GM06990 (cell line): ENCODE measurements around the gene CRK.
"Not testable (repeated sequence)": the region's sequence is repeated elsewhere in the genome, so short reads cannot be mapped to it uniquely, and the experiment has no call there.

Experiments used
- DNase-seq: peaks from one replicate; pipeline ENCODE4 v3.0.0-alpha.2; 2011; ENCODE audit not compliant: insufficient read length; ENCODE audit errors: extremely low read depth
- H3K27me3 ChIP-seq: replicated peaks from 2 replicates; pipeline ENCODE4 v1.6.0; 2011; ENCODE audit warnings: low read length; ENCODE audit not compliant: control insufficient read depth, insufficient read depth
- H3K36me3 ChIP-seq: 2 replicates; pipeline ENCODE4 v1.5.1; 2011; ENCODE audit warnings: low read length; ENCODE audit not compliant: control insufficient read depth, insufficient read depth
- H3K4me3 ChIP-seq: replicated peaks from 2 replicates; pipeline ENCODE4 v1.5.1; 2011; ENCODE audit warnings: low read depth, mild to moderate bottlenecking, control low read depth, low read length
- TF ChIP-seq, protein P1 (sequence below): IDR thresholded peaks from 2 replicates; pipeline ENCODE4 v1.5.1; 2011; ENCODE audit warnings: low read length, control low read depth, mild to moderate bottlenecking, inconsistent platforms; ENCODE audit not compliant: insufficient read depth, poor library complexity, severe bottlenecking

The CRK gene

DNA sequence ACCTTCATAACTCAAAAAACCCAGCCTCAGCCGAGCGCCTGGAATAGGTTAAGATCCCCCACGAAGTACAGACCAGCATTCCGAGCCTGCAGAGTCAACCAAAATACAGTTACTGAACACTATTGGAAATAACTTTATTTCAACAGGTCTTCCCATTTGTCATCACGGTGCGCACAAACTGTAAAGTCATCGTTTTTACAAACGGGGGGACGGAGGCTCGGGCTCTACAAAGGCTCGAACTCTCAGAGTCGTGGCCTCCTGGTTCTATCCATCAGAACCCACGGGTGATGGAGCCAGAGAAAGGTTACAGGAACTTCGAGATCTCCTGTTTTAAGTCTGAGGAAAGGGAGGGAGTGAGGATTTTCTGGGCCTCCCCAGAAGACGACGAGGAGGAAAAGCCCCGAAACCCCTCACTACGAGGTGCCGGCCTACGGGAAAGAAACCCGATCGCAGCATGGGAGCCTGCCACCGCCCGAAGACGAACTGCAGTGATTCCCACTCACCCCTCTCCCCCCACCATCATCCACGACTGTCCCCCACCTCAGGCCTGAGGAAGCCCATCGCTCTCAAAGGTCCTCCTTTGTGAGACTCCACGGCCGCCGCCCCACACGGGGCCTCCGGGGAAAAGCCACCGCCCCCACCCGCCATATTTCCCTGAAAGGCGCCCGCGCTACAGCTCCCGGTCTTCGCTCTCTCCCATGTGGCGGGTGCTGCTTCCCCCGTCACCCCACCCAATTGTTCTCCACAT is 56.9 kb downstream of the CRK start:
- TF ChIP-seq, protein P1, sequence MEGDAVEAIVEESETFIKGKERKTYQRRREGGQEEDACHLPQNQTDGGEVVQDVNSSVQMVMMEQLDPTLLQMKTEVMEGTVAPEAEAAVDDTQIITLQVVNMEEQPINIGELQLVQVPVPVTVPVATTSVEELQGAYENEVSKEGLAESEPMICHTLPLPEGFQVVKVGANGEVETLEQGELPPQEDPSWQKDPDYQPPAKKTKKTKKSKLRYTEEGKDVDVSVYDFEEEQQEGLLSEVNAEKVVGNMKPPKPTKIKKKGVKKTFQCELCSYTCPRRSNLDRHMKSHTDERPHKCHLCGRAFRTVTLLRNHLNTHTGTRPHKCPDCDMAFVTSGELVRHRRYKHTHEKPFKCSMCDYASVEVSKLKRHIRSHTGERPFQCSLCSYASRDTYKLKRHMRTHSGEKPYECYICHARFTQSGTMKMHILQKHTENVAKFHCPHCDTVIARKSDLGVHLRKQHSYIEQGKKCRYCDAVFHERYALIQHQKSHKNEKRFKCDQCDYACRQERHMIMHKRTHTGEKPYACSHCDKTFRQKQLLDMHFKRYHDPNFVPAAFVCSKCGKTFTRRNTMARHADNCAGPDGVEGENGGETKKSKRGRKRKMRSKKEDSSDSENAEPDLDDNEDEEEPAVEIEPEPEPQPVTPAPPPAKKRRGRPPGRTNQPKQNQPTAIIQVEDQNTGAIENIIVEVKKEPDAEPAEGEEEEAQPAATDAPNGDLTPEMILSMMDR: no peak
- DNase-seq: no peak

DNA sequence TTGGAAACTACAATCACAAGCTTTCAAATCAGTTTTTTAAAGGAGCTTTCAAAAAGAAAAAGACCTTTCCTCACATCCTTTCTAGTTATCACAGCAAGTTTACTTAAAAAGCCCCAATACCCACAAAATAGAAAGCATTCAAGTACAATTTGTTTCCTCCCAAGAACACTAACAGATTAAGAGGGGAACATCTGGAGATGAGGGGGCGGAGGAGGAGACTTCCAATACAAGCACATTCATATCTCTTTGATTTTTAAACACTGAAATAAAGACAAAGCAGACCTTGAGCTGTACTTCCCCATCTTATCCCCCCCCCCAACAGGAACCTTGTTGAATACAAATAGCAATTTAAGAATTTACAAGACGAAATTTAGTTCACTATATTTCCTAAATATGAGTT is 58.0 kb downstream of the CRK start:
- DNase-seq: no peak
- H3K27me3 ChIP-seq: no peaks in the 10 kb centered on the region
- peak overlapping the region; percentile 99 for H3K4me3 ChIP-seq
- TF ChIP-seq, protein P1: no peak
- peaks cover 2% of the 10 kb centered on the region for H3K36me3 ChIP-seq

More for the DNA sequence above, 56.9 kb downstream of the CRK start:
- Histone ChIP-seq H3K36me3 (peaks cover 2% of the 10 kb centered on the region), H3K27me3 (no peaks in the 10 kb centered on the region), H3K4me3 (peak overlapping the region; percentile 99)

DNA sequence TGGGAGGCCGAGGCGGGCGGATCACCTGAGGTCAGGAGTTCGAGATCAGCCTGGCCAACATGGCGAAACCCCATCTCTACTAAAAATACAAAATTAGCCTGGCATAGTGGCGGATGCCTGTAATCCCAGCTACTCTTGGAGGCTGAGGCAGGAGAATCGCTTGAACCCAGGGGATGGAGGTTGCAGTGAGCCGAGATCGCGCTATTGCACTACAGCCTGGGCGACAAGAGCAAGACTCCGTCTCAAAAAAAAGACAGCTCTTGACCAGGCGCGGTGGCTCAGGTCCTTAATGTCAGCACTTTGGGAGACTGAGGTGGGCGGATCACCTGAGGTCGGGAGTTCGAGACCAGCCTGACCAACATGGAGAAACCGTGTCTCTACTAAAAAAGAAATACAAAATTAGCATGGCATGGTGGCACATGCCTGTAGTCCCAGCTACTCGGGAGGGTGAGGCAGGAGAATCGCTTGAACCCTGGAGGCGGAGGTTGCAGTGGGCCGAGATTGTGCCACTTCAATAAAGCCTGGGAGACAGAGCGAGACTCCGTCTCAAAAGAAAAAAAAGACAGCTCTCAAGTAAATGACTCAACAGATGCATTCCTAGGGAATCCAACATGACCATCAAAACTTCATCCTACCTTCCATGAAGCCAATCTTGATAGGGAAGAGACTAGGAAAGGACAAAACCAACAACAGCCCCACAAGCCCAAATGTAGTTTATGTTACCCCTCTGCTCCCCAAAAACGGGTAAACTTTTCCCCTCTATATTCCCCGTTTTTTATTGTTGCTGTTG is 60.0 kb downstream of the CRK start:
- not testable (repeated sequence) for H3K27me3 ChIP-seq, H3K4me3 ChIP-seq, DNase-seq, H3K36me3 ChIP-seq

DNA sequence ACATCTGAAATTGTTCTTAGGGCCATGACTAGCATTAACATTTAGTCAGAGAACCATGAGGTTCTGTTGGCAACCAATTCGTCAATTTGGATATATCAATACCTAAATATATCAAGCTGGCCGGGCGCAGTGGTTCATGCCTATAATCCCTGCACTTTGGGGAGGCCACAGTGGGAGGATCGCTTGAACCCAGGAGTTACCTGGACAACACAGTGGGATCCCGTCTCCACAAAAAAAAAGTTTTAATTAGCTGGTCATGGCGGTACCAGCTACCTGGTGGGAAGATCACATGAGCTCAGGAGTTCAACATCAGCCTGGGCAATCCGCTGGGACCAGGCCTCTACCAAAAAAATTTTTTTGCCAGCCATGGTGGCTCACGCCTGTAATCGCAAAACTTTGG is 64.5 kb downstream of the CRK start:
- Histone ChIP-seq H3K27me3 (no peaks in the 10 kb centered on the region), H3K4me3 (no peak overlapping the region), H3K36me3 (peaks cover 4% of the 10 kb centered on the region)
- TF ChIP-seq, protein P1: no peak
- no peak for DNase-seq

DNA sequence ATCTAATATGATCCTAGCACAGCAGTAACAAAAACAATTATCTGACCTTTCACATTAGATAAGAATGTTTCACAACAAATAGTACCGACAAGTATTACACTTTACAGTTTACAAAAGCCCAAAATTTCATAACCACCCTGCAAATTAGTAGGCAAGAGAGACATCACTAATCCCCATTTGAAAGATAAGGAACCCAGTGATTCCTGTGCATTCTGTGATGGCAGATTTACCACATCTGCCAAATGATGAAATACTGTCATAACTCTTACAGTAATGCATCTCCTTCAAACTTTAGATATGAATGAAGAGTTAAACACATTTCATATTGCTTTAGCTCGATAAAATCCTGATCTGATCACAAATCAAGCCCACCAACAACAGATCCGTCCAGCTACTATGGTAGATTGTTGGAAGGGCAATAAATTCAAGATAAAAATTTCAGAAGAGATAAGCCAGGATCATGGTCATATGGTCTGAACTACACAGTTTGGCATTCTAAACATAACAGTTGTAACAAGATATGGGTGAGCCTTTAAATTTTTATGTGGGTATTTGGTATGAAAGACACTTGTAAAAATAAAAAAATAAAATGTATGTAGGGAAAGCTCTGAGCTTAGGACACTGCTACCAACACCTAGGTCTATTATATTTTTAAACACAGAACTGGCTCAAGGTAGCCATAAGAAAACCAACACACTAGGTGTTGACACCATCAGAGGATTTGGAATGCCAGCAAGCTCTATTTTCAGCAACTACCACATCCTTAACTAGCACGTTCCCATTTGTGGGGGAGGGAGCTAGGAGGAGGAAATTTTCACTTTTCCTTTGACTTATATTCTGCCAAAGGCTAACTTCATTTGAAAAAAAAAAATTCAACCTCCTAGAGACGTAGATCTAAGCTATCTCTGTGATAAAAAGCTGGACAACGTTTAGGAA is 65.3 kb downstream of the CRK start:
- no peak for DNase-seq
- H3K36me3 ChIP-seq: peaks cover 1% of the 10 kb centered on the region; the same call in 1 of the 2 replicates
- H3K4me3 ChIP-seq: no peak overlapping the region
- TF ChIP-seq, protein P1: no peak
- no peaks in the 10 kb centered on the region for H3K27me3 ChIP-seq

DNA sequence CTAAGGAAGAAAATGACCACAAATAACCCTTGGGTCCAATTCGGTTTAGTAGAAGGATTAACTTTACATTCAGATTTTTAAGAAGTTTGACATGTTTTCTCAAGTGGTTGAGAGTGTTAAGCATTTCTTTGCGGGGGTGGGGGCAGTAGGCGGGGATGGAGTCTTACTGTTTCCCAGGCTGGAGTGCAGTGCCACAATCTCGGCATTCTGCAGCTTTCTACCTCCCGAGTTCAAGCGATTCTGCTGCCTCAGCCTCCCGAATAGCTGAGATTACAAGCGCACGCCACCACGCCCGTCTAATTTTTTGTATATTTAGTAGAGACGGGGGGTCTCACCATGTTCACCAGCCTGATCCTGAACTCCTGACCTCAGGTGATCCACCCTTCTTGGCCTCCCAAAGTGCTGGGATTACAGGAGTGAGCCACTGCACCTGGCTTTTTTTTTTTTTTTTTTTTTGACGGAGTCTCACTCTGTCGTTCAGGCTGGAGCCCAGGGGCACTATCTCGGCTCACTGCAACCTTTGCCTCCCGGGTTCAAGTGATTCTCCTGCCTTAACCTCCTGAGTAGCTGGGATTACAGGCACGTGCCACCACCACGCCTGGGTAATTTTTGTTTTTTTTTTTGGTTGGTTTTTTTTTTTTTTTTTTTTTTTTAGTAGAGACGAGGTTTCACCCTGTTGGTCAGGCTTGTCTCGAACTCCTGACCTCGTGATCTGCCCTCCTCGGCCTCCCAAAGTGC is 68.4 kb downstream of the CRK start:
- not testable (repeated sequence) for H3K36me3 ChIP-seq, H3K27me3 ChIP-seq, DNase-seq, H3K4me3 ChIP-seq

DNA sequence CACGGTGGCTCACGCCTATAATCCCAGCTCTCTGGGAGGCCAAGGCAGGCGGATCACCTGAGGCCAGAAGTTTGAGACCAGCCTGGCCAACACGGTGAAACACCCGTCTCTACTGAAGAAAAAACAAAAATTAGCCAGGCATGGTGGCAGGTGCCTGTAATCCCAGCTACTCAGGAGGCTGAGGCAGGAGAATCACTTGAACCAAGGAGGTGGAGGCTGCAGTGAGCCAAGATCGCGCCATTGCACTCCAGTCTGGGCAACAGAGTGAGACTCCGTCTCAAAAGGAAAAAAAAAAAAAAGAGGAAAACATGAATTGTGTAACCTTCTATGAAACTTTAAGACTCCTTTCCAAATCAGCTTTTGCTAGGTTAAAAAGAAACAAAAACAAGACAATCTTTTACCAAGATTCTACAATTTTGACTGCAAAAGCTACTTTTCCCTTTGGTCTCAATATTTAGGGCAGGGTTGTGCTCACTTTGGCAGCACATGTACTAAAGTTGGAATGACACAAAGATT is 69.3 kb downstream of the CRK start:
- H3K4me3 ChIP-seq, DNase-seq, H3K36me3 ChIP-seq, H3K27me3 ChIP-seq: not testable (repeated sequence)
